Fibroblast of the aortic adventitia (primary cell): ENCODE data around the gene MAP3K3. TPM values are rescaled to one million over a fixed set of nuclear protein-coding genes. Genes with fewer than 3 reads are reported as not detected.
A peak's percentile ranks its signal among the peaks of the same experiment; 100 is the strongest.

Source experiments
- DNase-seq: peaks from one replicate; pipeline ENCODE4 v3.0.0-alpha.2; 2010; ENCODE audit warnings: low read depth
- H3K4me3 ChIP-seq: 2 replicates; pipeline ENCODE4 v1.5.1; 2011; ENCODE audit warnings: low read depth, mild to moderate bottlenecking, control low read depth, low read length, moderate library complexity
- total RNA-seq: library from RNA; depleted of rRNA; stranded (reverse); fragments of >200 nt; gene quantifications from 2 replicates; pipeline ENCODE4 v1.2.3, GENCODE V29; 2012; ENCODE audit warnings: low replicate concordance
- TF ChIP-seq, protein P1 (sequence below): IDR thresholded peaks from 2 replicates; pipeline ENCODE4 v1.5.1; 2011; ENCODE audit warnings: mild to moderate bottlenecking, low read length, control low read depth, inconsistent platforms; ENCODE audit not compliant: insufficient read depth

The MAP3K3 gene
- total RNA-seq, 1 donor: 37.4 TPM

DNA sequence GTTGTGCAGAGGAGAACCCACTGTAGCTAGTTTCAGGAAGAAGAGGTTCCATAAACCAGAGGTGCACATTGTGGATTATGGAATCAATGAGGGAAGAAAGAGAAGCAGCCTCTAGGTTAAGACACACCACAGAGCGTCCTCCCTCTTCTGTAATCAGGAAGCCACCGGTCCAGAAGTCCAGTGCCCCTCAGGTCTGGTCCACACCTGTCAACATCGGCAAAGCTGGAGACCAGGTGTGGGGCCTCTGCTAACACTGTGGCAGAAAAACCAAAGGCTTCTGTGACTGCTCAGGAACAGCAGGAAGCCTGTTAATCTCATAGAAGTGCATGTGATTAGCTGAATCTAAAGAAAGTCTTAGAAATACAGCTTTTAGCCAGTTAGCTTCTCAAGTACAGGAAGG is 54.4 kb downstream of the MAP3K3 start:
- H3K4me3 ChIP-seq: no peak overlapping the region
- TF ChIP-seq, protein P1, sequence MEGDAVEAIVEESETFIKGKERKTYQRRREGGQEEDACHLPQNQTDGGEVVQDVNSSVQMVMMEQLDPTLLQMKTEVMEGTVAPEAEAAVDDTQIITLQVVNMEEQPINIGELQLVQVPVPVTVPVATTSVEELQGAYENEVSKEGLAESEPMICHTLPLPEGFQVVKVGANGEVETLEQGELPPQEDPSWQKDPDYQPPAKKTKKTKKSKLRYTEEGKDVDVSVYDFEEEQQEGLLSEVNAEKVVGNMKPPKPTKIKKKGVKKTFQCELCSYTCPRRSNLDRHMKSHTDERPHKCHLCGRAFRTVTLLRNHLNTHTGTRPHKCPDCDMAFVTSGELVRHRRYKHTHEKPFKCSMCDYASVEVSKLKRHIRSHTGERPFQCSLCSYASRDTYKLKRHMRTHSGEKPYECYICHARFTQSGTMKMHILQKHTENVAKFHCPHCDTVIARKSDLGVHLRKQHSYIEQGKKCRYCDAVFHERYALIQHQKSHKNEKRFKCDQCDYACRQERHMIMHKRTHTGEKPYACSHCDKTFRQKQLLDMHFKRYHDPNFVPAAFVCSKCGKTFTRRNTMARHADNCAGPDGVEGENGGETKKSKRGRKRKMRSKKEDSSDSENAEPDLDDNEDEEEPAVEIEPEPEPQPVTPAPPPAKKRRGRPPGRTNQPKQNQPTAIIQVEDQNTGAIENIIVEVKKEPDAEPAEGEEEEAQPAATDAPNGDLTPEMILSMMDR: no peak

DNA sequence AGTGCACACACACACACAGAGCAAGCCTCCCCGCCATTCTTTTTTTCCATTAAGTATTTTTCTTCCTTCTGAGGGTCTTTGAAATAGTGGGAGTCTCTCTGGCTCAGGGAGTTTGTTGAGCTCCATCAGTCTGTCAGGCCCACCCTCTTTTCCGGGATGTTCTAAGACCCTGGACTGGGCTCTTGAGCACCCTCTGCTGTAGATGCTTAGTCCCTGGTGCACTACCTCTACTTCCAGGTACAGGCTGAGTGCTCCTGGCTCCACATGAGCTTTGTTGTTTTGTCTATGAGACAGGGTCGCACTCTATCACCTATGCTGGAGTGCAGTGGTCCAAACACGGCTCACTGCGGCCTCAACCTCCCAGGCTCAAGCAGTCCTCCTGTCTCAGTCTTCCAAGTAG is 57.0 kb downstream of the MAP3K3 start:
- TF ChIP-seq, protein P1: no peak
- H3K4me3 ChIP-seq: no peak overlapping the region
- DNase-seq: no peak

More for the DNA sequence above, 54.4 kb downstream of the MAP3K3 start:
- no peak for DNase-seq

DNA sequence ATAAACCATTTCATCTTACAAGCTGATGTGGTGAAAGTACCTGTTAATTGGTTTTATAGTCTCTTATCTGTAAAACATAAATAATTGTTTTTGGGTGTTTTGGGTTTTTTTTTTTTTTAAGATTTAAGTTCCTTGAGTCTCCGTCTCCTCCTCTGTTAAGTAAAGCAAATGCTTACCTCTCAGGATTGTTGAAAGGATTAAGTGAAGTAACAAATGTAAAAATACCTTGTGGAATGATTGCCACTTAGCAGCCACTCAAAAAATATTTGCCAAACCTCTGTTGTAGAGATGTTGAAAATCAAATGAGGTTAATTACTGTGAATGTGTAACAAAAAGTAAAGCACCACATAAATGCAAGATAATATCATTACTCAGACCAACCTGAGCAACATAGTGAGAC is 58.5 kb downstream of the MAP3K3 start:
- DNase-seq: no peak
- H3K4me3 ChIP-seq: no peak overlapping the region
- TF ChIP-seq, protein P1: no peak

DNA sequence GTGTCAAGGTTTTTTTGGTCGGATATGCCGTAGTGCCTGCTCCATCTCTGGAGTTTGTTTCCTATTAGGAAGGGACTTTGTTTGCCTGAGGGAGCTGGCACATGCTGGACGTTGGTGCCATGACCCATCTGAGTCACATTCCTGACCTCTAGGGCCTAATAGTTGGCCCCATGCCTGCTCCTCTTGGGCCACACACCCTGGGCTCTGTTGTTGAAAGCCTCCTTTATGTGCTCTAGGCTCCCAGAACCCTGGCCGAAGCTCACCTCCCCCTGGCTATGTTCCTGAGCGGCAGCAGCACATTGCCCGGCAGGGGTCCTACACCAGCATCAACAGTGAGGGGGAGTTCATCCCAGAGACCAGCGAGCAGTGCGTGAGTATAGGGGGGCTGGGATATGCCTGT is 59.3 kb downstream of the MAP3K3 start:
- H3K4me3 ChIP-seq: no peak overlapping the region
- TF ChIP-seq, protein P1: no peak
- DNase-seq: no peak

DNA sequence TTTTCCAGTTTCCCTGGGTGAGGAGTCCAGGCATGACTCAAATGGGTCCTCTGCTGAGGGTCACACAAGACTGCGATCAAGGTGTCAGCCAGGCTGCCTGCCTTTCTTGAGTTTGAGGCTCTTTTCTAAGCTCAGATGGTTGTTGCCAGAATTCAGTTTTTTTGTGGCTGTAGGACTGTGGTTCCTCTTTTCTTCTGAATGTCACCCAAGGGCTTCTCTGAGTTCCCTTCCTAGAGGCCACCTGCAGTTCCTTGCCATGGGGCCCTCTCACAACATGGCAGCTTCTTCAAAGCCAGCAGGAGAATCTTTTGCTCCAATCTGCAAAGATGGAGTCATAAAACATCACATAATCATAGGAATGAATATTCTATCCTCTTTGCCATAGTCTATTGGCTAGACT is 60.2 kb downstream of the MAP3K3 start:
- no peak overlapping the region for H3K4me3 ChIP-seq
- DNase-seq: no peak
- TF ChIP-seq, protein P1: no peak

DNA sequence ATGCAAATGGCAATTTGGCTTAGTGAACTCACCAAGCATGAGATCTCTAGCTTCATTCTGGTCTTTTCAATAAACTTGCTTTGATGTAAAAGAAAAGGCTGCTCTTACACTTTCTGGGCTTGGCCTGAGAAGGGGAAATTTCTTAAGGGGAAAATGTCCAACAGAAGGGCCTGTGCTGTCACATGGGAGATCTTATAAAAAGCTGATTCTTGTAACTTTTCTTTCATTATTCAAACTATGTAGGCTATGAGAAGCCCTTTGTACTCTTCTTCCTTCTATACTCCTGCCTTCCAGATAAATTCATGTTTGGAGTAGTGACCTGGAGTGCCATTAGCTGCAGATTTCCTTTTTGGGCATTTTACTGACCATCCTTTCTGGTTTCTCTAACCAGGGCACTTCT is 60.8 kb downstream of the MAP3K3 start:
- TF ChIP-seq, protein P1: no peak
- no peak overlapping the region for H3K4me3 ChIP-seq
- no peak for DNase-seq

DNA sequence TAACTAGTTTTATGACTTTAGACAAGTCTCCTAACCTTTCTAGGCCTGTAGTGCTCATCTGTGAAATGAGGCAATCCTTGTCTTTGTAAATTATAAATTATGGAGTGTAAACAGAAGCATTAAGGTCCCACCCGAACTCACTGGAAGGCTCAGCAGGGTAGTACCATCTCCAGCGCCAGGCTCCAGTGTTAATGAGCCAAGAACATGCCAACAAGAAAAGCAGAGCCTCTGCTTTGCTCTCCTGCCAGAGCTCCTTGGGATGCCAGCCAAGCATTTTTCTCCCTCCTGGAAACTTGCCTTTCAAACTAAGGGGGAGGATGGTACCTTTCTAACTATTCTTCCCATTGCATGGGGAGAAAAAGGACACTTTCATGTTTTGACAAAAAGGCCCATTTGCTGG is 62.8 kb downstream of the MAP3K3 start:
- TF ChIP-seq, protein P1: no peak
- no peak overlapping the region for H3K4me3 ChIP-seq
- DNase-seq: peak; percentile 40
